ENCODE results near the gene ABCA9.

DNA sequence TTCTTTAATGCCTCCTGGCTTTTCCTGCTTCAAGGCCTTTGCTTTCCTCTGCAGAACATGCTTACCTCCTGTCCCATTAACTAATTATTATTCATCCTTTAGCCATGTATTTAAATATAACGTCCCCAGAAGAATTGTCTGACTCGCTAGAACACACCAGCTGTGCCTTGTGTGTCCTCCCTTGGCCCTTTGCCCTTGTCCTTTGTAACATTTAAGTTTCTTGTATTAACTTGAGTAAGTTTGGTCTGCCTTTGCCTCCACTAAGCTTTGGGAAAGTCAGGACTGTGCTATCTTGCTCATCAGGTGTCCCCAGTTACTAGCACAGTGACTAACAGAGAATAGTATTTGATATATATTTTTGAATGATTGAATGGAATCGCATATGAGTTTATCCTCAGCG is 29.6 kb upstream of the ABCA9 start:
- TF ChIP-seq, protein P1, sequence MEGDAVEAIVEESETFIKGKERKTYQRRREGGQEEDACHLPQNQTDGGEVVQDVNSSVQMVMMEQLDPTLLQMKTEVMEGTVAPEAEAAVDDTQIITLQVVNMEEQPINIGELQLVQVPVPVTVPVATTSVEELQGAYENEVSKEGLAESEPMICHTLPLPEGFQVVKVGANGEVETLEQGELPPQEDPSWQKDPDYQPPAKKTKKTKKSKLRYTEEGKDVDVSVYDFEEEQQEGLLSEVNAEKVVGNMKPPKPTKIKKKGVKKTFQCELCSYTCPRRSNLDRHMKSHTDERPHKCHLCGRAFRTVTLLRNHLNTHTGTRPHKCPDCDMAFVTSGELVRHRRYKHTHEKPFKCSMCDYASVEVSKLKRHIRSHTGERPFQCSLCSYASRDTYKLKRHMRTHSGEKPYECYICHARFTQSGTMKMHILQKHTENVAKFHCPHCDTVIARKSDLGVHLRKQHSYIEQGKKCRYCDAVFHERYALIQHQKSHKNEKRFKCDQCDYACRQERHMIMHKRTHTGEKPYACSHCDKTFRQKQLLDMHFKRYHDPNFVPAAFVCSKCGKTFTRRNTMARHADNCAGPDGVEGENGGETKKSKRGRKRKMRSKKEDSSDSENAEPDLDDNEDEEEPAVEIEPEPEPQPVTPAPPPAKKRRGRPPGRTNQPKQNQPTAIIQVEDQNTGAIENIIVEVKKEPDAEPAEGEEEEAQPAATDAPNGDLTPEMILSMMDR (IDR thresholded peaks at IDR 0.05) = no peak
- TF ChIP-seq EZH2phosphoT487 (IDR thresholded peaks at IDR 0.05) = no peak
